ENCODE results near the gene DNAL1. TPM values are rescaled to one million over a fixed set of nuclear protein-coding genes. Genes with fewer than 3 reads are reported as not detected.

The DNAL1 gene
- polyA plus RNA-seq, 1 of the 3 experiments (the other 2 are of a cell fraction), result 2.6 TPM

DNA sequence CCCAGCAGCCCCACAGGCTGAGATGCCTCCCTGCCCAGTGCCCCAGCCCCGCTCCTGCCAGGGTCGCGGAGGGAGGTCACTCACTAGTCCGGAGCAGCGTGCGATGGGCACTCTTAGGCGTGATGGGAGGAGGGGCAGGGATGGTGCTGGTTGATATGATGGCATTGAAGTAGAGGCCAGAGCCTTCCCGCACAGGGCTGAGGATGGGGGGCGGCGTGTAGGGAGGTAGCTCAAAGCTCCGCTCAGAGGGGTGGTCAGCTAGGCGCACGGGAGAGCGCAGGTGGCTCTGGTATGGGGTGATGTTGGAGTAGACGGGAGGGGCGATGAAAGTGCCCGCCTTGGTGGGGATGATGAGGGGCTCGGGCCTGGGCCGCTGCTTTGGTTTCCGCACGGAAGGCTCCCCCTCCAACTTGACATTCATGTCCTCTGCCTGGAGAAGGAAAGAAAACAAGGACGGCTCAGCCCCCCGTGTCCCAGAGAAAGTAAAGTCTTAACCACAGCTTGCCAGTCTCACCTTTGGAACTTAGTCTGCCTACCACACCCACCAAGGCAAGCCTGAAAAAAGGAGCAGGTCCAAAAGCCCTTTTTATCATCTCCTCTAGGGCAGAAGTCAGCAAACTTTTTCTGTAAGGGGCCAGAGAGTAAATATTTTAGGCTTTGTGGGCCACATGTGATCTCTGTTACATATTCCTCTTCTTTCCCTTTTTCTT lies 84.9 kb downstream of the DNAL1 start:
- 95% methylated on average over 22 of the region's 23 CpGs for WGBS (ENCODE audit: low lambda C conversion rate)
- no peaks in the 10 kb centered on the region; the same call in 1 of the 2 replicates for H3K79me2 ChIP-seq (ENCODE audit: insufficient read depth)
- no peaks in the 10 kb centered on the region for H3K9me2 ChIP-seq
- no peak overlapping the region for H3K27ac ChIP-seq (ENCODE audit: low read depth in 2 of 2, low read length in 1 of 2)
- no peaks in the 10 kb centered on the region for H3K9me3 ChIP-seq
- H3K36me3 ChIP-seq (replicated peaks in 1 of 2; ENCODE audit: control insufficient read depth in 1 of 2, insufficient read depth in 2 of 2, low read length in 1 of 2), result peaks cover 4 to 22% of the 10 kb centered on the region in 2 experiments
- H3K4me3 ChIP-seq (ENCODE audit: low read depth in 2 of 2, low read length in 1 of 2), result no peak overlapping the region
- no peaks in the 10 kb centered on the region for H4K20me1 ChIP-seq (ENCODE audit: insufficient read depth)
- ChIA-PET POLR2A (no interaction called here), CTCF (interaction anchor here (0.6 to 8.1 kb wide), 27 partner anchors 8 to 238 kb away, joined by 3 to 95 read pairs (median 6); partner anchors contain the start of gene PTGR2)
- H3K4me2 ChIP-seq, result no peak overlapping the region
- DNase-seq, result peak; percentile 22
- H3F3A ChIP-seq (replicated peaks; ENCODE audit: insufficient read depth), result peaks cover 11% of the 10 kb centered on the region
- H3K4me1 ChIP-seq (ENCODE audit: control insufficient read depth in 1 of 2, insufficient read depth in 2 of 2, low read depth in 1 of 2, low read length in 1 of 2), result peaks cover 0 to 12% of the 10 kb centered on the region in 2 experiments; a peak in 2 of 4 replicates
- TF ChIP-seq YY1 (IDR thresholded peaks at IDR 0.05; ENCODE audit: low read depth) (no peak), EZH2phosphoT487 (IDR thresholded peaks at IDR 0.05; ENCODE audit: borderline replicate concordance, low read depth) (no peak), SIN3A (IDR thresholded peaks at IDR 0.05; ENCODE audit: borderline replicate concordance, low read depth, low read length) (no peak), CHD2 (IDR thresholded peaks at IDR 0.05; ENCODE audit: low read length, partially characterized antibody) (no peak), TCF12 (IDR thresholded peaks at IDR 0.05) (no peak), FOSL2 (IDR thresholded peaks at IDR 0.05; ENCODE audit: borderline replicate concordance, low read depth) (no peak), NFIC (IDR thresholded peaks at IDR 0.05; ENCODE audit: borderline replicate concordance) (no peak), ELF1 (IDR thresholded peaks at IDR 0.05) (no peak)
- TF ChIP-seq, protein P1, sequence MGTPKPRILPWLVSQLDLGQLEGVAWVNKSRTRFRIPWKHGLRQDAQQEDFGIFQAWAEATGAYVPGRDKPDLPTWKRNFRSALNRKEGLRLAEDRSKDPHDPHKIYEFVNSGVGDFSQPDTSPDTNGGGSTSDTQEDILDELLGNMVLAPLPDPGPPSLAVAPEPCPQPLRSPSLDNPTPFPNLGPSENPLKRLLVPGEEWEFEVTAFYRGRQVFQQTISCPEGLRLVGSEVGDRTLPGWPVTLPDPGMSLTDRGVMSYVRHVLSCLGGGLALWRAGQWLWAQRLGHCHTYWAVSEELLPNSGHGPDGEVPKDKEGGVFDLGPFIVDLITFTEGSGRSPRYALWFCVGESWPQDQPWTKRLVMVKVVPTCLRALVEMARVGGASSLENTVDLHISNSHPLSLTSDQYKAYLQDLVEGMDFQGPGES (IDR thresholded peaks at IDR 0.05; ENCODE audit: low read depth, low read length), result no peak
- TF ChIP-seq, protein P2, sequence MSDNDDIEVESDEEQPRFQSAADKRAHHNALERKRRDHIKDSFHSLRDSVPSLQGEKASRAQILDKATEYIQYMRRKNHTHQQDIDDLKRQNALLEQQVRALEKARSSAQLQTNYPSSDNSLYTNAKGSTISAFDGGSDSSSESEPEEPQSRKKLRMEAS (IDR thresholded peaks at IDR 0.05; ENCODE audit: low read depth), result no peak
- TF ChIP-seq, protein P3, sequence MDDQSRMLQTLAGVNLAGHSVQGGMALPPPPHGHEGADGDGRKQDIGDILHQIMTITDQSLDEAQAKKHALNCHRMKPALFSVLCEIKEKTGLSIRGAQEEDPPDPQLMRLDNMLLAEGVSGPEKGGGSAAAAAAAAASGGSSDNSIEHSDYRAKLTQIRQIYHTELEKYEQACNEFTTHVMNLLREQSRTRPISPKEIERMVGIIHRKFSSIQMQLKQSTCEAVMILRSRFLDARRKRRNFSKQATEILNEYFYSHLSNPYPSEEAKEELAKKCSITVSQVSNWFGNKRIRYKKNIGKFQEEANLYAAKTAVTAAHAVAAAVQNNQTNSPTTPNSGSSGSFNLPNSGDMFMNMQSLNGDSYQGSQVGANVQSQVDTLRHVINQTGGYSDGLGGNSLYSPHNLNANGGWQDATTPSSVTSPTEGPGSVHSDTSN (IDR thresholded peaks at IDR 0.05), result no peak
- TF ChIP-seq, protein P4, sequence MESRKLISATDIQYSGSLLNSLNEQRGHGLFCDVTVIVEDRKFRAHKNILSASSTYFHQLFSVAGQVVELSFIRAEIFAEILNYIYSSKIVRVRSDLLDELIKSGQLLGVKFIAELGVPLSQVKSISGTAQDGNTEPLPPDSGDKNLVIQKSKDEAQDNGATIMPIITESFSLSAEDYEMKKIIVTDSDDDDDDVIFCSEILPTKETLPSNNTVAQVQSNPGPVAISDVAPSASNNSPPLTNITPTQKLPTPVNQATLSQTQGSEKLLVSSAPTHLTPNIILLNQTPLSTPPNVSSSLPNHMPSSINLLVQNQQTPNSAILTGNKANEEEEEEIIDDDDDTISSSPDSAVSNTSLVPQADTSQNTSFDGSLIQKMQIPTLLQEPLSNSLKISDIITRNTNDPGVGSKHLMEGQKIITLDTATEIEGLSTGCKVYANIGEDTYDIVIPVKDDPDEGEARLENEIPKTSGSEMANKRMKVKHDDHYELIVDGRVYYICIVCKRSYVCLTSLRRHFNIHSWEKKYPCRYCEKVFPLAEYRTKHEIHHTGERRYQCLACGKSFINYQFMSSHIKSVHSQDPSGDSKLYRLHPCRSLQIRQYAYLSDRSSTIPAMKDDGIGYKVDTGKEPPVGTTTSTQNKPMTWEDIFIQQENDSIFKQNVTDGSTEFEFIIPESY (IDR thresholded peaks at IDR 0.05; ENCODE audit: borderline replicate concordance, low read depth), result no peak
- no peak overlapping the region for H2AFZ ChIP-seq (ENCODE audit: low read depth)
- H3K9ac ChIP-seq, result no peak overlapping the region
- H3K27me3 ChIP-seq (ENCODE audit: insufficient read depth), result no peaks in the 10 kb centered on the region
